Measurements from ENCODE around the gene GAGE2A.
"Not testable (repeated sequence)": the region's sequence is repeated elsewhere in the genome, so short reads cannot be mapped to it uniquely, and the experiment has no call there.

Gene GAGE2A

GRCh38 chrX:49589196-49589595, at the start of gene GAGE2A:
GAGE2A (plus strand) TSS chrX:49589496; CDS start chrX:49590651, 1,155 bp downstream.
- DNase-seq; intact Hi-C loops (cut with DNase I): not testable (repeated sequence)

GRCh38 chrX:49541433-49541832, 47.9 kb upstream of the GAGE2A start, which contains the start of gene GAGE12D:
GAGE12D (plus strand) TSS chrX:49541733; CDS start chrX:49542888, 1,155 bp downstream.
- DNase-seq; intact Hi-C loops (cut with DNase I): not testable (repeated sequence)

- DNase-seq; intact Hi-C loops (cut with DNase I): not testable (repeated sequence)
Measured at GRCh38 chrX:49550989-49551388, 38.3 kb upstream of the GAGE2A start, which contains the start of gene GAGE12E. GAGE12E (plus strand) TSS chrX:49551289; CDS start chrX:49552444, 1,155 bp downstream.

GRCh38 chrX:49560542-49560941, 28.8 kb upstream of the GAGE2A start, which contains the start of gene GAGE12F:
GAGE12F (plus strand) TSS chrX:49560842; CDS start chrX:49561997, 1,155 bp downstream.
- intact Hi-C loops (cut with DNase I); DNase-seq: not testable (repeated sequence)

- intact Hi-C loops (cut with DNase I), result not testable (repeated sequence)
- peak in 2 of 10 donors; percentile 39 to 60 for DNase-seq
Measured at GRCh38 chrX:49568728-49569127, 20.6 kb upstream of the GAGE2A start.

GRCh38 chrX:49569152-49569551, 20.1 kb upstream of the GAGE2A start:
- intact Hi-C loops (cut with DNase I), result not testable (repeated sequence)
- DNase-seq, result peak in 2 of 10 donors; percentile 14 to 44

GRCh38 chrX:49570100-49570499, 19.2 kb upstream of the GAGE2A start, which contains the start of gene GAGE12G:
GAGE12G (plus strand) TSS chrX:49570400; CDS start chrX:49571555, 1,155 bp downstream.
- DNase-seq; intact Hi-C loops (cut with DNase I): not testable (repeated sequence)

GRCh38 chrX:49579649-49580048, 9.6 kb upstream of the GAGE2A start, which contains the start of gene GAGE12H:
GAGE12H (plus strand) TSS chrX:49579949; CDS start chrX:49581104, 1,155 bp downstream.
- DNase-seq; intact Hi-C loops (cut with DNase I): not testable (repeated sequence)

GRCh38 chrX:49589769-49590478, 628 bp downstream of the GAGE2A start:
- intact Hi-C loops (cut with DNase I), result not testable (repeated sequence)
- DNase-seq, result peak in 7 of 10 donors; percentile 1 to 93 (median 41)

- DNase-seq, result peak in 1 of 10 donors; percentile 39
- intact Hi-C loops (cut with DNase I), result not testable (repeated sequence)
Measured at GRCh38 chrX:49590488-49590887, 1.2 kb downstream of the GAGE2A start.

GRCh38 chrX:49598720-49599119, 9.4 kb downstream of the GAGE2A start, which contains the start of gene GAGE1:
GAGE1 (plus strand) TSS chrX:49599020; CDS start chrX:49600175, 1,155 bp downstream.
- DNase-seq; intact Hi-C loops (cut with DNase I): not testable (repeated sequence)

GRCh38 chrX:49610718-49611310, 21.5 kb downstream of the GAGE2A start:
- intact Hi-C loops (cut with DNase I), result no loop called here
- no peak for DNase-seq

GRCh38 chrX:49618574-49618973, 29.3 kb downstream of the GAGE2A start:
- intact Hi-C loops (cut with DNase I), result no loop called here
- no peak for DNase-seq

- intact Hi-C loops (cut with DNase I), result no loop called here
- peak in 4 of 10 donors; percentile 1 to 82 (median 46) for DNase-seq
Measured at GRCh38 chrX:49627086-49627777, 37.9 kb downstream of the GAGE2A start.

- intact Hi-C loops (cut with DNase I), result no loop called here
Measured at GRCh38 chrX:49644991-49645637, 55.8 kb downstream of the GAGE2A start.

More at GRCh38 chrX:49644991-49645637, 55.8 kb downstream of the GAGE2A start:
- peak in 2 of 10 donors; percentile 49 to 59 for DNase-seq

Data from posterior cingulate gyrus (tissue), 11 donors.